Esophagus muscularis mucosa (tissue), 4 donors: ENCODE measurements around the gene SLC39A11.

ENCODE experiments used
- EP300 ChIP-seq: sonication (generic); formaldehyde crosslinking; IDR thresholded peaks from one replicate; pipeline ENCODE4 v1.6.1; 2017; ENCODE audit warnings: antibody characterized with exemption
- POLR2A ChIP-seq: fragments of 450-650 bp; IDR thresholded peaks from one replicate; pipeline ENCODE4 v1.6.1; 2017; ENCODE audit warnings: antibody characterized with exemption, moderate library complexity, mild to moderate bottlenecking, low read depth
- POLR2AphosphoS5 ChIP-seq, 2 donors: sonication (generic); formaldehyde crosslinking; IDR thresholded peaks; one replicate each; pipeline ENCODE4 v1.6.1; 2017; ENCODE audit warnings: antibody characterized with exemption in 2 of 2
- TF ChIP-seq, protein P1 (sequence below), 3 experiments: fragments of 200-600 bp in 2 of 3; fragments of 450-650 bp in 1 of 3; sonication (generic) in 2 of 3; IDR thresholded peaks; one replicate each; pipeline ENCODE4 v1.5.1; 2017 to 2019; ENCODE audit warnings: antibody characterized with exemption in 3 of 3, mild to moderate bottlenecking in 2 of 3, moderate library complexity in 1 of 3

DNA sequence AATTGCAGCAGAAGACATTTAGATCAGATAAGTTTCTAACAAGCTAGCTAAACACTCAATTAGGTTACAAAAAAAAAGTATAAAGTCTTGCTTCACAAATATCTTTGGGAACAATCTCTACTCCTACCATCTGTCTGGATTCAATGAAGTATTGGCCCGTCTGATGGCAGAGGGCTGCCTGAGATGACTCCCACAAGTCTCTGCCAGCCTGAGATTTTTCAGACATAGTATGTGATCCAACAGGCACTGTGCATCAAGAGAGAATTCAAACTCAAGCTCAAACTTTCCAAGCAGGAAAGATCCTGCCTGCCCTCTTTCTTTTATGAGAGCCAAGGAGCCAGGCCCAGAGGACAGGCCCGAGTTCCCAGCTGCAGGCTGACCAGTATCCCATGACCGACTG lies 22.6 kb downstream of the SLC39A11 start:
- TF ChIP-seq POLR2A (no peak), POLR2AphosphoS5 (IDR thresholded peaks at IDR 0.05) (no peak), EP300 (no peak)
- TF ChIP-seq, protein P1, sequence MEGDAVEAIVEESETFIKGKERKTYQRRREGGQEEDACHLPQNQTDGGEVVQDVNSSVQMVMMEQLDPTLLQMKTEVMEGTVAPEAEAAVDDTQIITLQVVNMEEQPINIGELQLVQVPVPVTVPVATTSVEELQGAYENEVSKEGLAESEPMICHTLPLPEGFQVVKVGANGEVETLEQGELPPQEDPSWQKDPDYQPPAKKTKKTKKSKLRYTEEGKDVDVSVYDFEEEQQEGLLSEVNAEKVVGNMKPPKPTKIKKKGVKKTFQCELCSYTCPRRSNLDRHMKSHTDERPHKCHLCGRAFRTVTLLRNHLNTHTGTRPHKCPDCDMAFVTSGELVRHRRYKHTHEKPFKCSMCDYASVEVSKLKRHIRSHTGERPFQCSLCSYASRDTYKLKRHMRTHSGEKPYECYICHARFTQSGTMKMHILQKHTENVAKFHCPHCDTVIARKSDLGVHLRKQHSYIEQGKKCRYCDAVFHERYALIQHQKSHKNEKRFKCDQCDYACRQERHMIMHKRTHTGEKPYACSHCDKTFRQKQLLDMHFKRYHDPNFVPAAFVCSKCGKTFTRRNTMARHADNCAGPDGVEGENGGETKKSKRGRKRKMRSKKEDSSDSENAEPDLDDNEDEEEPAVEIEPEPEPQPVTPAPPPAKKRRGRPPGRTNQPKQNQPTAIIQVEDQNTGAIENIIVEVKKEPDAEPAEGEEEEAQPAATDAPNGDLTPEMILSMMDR (IDR thresholded peaks at IDR 0.05) = no peak
